Measurements from ENCODE around the gene RGS16. TPM values are rescaled to one million over a fixed set of nuclear protein-coding genes. Genes with fewer than 3 reads are reported as not detected.
A peak's percentile ranks its signal among the peaks of the same experiment; 100 is the strongest.

The RGS16 gene
- total and polyA plus RNA-seq, 9 of the 15 experiments (the other 6 are each of a cell fraction or from before 2014, with no cell fraction given) = 0.07 to 0.55 (median 0.36) TPM

DNA sequence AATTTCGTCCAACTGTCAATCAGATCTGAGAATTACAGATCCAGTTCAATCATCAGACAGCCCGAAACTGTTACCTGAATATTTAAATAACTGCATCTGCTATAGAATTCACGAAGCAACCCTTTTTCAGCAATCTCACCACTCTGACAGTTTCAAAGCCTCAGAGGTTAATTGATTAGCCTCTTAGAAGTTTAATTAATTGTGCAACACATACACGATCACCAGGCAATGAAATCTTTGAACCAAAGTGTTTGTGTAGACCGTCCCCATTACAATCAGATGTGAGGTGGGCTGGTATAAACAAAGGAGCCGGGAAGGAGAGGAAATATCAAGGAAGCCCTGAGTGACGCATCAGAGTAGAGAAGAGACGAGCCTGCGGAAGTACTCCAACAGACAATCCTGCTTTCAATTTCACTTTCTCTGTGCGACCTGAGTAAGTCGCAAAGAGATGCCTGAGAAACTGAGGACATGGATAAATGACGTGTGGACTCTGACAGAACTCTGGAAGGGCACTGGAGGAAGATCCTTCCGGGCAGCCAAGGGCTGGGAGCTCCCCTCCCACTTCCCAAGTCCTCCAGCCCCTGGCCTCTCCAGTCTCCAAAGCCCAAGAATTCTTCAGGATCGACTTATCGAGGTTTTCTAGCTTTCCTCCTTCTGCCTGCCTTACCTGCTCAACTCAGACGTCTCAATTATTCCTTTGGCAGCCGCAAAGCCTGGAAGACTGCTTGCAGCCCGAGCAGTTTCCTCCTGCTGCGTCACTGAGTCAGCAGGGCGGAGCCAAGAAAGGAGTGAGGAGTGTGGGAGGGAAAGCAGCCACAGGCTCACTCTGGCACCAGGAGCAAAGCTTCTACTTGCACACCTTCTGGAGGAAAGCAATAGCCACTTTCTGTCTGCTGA, 15.4 kb downstream of the RGS16 start, which contains the start of gene RNASEL (continued):
- TF ChIP-seq CTBP1 (IDR thresholded peaks at IDR 0.05; ENCODE audit: borderline replicate concordance) (0 out of 2 replicates have a peak, but pooled peaks have one; percentile 58), MAFF (IDR thresholded peaks at IDR 0.05; ENCODE audit: low read length) (no peak), POLR2AphosphoS5 (IDR thresholded peaks at IDR 0.05; ENCODE audit: control insufficient read depth, insufficient read depth, low read depth, low read length) (peak; percentile 74), SRF (CRISPR knock-in tag; IDR thresholded peaks at IDR 0.05) (peak in 1 of 2 experiments; percentile 86; a peak in 2 of 4 replicates), PTRF (tag; IDR thresholded peaks at IDR 0.05) (no peak), POLR3A (IDR thresholded peaks at IDR 0.05; ENCODE audit: borderline replicate concordance, extremely low read depth, insufficient read depth, insufficient read length) (no peak), BMI1 (IDR thresholded peaks at IDR 0.05; ENCODE audit: low read length) (no peak), EP400 (IDR thresholded peaks at IDR 0.05) (peak; percentile 60), FUS (optimal IDR thresholded peaks at IDR 0.05; ENCODE audit: low read depth, low read length) (no peak), ETV6 (IDR thresholded peaks at IDR 0.05; ENCODE audit: borderline replicate concordance in 1 of 2, low read depth in 2 of 2, low read length in 1 of 2) (peak in 1 of 2 experiments; percentile 71; a peak in 2 of 4 replicates), ETV6 (CRISPR knock-in tag; IDR thresholded peaks at IDR 0.05; ENCODE audit: borderline replicate concordance) (no peak), STAG1 (CRISPR knock-in tag; IDR thresholded peaks at IDR 0.05; ENCODE audit: borderline replicate concordance) (no peak), ZNF445 (CRISPR knock-in tag; IDR thresholded peaks at IDR 0.05; ENCODE audit: low read depth) (no peak), SUPT5H (IDR thresholded peaks at IDR 0.05) (peak; percentile 88), GATA2 (CRISPR knock-in tag; IDR thresholded peaks at IDR 0.05) (no peak), NR2C1 (IDR thresholded peaks at IDR 0.05) (no peak), NR2C1 (tag; IDR thresholded peaks at IDR 0.05) (no peak), ZNF57 (CRISPR knock-in tag; IDR thresholded peaks at IDR 0.05) (peak; percentile 40; the same call in 1 of the 2 replicates)
- TF ChIP-seq, protein P1, sequence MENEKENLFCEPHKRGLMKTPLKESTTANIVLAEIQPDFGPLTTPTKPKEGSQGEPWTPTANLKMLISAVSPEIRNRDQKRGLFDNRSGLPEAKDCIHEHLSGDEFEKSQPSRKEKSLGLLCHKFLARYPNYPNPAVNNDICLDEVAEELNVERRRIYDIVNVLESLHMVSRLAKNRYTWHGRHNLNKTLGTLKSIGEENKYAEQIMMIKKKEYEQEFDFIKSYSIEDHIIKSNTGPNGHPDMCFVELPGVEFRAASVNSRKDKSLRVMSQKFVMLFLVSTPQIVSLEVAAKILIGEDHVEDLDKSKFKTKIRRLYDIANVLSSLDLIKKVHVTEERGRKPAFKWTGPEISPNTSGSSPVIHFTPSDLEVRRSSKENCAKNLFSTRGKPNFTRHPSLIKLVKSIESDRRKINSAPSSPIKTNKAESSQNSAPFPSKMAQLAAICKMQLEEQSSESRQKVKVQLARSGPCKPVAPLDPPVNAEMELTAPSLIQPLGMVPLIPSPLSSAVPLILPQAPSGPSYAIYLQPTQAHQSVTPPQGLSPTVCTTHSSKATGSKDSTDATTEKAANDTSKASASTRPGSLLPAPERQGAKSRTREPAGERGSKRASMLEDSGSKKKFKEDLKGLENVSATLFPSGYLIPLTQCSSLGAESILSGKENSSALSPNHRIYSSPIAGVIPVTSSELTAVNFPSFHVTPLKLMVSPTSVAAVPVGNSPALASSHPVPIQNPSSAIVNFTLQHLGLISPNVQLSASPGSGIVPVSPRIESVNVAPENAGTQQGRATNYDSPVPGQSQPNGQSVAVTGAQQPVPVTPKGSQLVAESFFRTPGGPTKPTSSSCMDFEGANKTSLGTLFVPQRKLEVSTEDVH (IDR thresholded peaks at IDR 0.05; ENCODE audit: low read depth, partially characterized antibody) = peak; percentile 48
- TF ChIP-seq, protein P2, sequence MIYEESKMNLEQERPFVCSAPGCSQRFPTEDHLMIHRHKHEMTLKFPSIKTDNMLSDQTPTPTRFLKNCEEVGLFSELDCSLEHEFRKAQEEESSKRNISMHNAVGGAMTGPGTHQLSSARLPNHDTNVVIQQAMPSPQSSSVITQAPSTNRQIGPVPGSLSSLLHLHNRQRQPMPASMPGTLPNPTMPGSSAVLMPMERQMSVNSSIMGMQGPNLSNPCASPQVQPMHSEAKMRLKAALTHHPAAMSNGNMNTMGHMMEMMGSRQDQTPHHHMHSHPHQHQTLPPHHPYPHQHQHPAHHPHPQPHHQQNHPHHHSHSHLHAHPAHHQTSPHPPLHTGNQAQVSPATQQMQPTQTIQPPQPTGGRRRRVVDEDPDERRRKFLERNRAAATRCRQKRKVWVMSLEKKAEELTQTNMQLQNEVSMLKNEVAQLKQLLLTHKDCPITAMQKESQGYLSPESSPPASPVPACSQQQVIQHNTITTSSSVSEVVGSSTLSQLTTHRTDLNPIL (CRISPR knock-in tag; IDR thresholded peaks at IDR 0.05) = no peak

Measured in K562 (cell line).